ENCODE data around the gene IQGAP2.

IQGAP2 gene

DNA sequence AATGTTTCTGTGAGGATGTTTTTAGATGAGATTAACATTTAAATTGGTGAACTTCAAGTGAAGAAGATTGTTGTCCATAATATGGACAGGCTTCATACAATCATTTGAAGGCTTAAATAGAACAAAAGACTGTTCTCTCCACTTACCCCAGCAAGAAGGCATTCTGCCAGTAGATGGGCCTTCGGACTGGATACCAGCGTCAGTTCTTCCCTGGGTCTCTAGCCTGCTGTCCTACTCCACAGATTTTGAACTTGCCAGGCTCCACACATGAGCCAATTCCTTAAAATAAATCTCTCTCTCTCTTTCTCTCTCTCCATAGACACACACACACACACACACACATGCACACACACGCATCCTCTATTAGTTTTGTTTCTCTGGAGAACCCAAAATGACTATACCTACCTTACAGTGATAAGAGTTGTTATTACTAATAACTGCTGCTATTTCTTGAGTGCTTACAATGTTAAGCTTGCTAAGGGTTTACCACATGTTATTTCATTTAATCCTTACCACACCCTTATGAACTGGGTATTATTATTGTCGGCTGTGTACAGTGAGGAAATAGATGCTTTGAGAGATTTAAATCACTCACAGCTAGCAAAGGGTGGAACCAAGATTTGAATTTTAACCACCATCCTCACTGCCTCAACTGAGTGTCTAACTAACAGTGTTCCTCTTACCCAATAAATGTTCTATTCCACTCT, 19.8 kb upstream of the IQGAP2 start:
- no peak for DNase-seq (ENCODE audit: low spot score)

DNA sequence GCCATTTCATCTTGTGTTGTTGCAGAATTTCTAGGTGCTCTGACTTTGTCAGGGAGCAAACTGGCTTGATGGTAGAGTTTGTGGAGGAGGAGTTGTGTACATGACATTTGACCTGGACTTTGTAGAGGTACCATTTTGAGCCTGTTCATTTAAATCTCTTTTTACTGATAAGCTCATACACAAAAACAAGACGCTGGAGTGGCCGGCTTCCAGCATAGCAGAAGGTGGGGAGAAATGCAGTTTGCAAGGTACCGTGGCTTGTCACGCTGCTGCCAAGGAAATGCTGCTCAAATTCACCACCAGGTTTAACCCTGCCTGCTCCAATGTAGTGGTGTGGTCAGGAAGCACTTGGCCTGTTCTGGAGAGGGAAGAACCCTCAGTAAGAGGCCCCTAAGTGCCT, 18.9 kb upstream of the IQGAP2 start:
- DNase-seq (ENCODE audit: low spot score): no peak

DNA sequence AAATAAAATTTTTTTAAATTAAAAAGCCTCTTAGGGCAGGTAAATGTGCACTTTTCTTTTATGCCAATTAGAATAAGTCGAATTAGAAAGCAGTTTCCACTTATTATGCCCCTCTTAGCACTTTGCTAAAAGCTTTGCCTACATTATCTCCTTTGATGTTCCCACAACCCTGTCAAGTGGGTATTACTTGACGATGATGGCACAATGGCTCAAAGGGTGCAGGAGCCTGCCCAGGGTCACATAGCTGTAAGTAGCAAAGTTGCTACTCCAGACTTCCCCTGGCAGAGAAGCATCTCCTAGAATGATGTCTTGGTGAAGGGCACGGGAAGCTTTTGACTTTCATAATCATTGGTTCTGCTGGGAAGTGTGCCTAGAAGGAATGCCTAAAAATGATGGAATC, 18.4 kb upstream of the IQGAP2 start:
- DNase-seq (ENCODE audit: low spot score): no peak

DNA sequence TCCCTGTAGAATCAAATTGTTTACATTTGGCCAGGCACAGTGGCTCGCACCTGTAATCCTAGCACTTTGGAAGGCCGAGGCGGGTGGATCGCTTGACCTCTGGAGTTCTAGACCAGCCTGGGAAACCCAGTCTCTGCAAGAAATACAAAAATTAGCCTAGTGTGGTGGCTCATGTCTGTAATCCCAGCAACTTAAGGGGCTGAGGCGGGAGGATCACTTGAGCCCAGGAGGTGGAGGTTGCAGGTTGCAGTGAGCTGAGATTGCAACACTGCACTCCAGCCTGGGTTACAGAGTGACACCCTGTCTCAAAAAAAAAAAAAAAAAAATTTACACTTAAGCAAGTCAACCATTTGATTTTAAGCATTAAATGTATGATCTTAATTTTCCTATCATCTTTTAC, 17.5 kb upstream of the IQGAP2 start:
- DNase-seq (ENCODE audit: low spot score): no peak

DNA sequence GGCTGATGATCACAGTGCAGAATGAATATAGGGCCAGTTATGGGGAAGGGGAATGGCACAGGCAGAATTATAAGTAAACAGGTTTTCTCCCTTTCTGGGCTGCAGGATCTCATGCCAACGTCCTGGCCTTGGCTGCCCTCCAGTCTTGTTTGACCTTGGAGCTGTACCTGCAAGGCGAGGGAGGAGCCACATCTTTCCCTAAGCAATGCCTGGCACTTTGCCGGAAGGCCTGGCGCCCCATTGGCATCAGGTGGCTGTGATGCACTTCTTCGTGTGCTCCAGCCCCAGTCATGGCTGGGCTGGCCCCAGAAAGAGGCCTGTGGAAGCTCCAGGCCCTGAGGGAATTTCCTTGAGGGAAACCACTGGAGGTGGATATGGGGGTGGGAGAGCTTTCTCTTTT, 16.7 kb upstream of the IQGAP2 start:
- no peak for DNase-seq (ENCODE audit: low spot score)

DNA sequence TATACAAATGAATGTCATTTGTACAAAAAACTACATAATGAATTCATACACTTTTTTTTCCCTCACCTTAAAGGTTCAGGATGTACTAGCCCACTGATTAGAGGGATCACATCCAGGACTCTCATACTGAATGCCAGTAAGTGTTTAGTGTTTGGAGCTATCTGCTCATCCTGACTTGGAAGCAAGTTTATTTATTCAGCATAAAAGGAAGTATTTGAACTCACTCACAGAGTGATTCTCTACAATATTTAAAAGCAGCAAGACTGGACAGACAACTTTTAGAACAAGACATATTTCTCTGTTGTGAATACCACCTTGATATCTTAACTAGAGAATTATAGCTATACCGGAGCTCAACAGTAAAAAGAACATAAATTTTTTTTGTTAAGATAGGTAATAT, 14.8 kb upstream of the IQGAP2 start:
- no peak for DNase-seq (ENCODE audit: low spot score)

DNA sequence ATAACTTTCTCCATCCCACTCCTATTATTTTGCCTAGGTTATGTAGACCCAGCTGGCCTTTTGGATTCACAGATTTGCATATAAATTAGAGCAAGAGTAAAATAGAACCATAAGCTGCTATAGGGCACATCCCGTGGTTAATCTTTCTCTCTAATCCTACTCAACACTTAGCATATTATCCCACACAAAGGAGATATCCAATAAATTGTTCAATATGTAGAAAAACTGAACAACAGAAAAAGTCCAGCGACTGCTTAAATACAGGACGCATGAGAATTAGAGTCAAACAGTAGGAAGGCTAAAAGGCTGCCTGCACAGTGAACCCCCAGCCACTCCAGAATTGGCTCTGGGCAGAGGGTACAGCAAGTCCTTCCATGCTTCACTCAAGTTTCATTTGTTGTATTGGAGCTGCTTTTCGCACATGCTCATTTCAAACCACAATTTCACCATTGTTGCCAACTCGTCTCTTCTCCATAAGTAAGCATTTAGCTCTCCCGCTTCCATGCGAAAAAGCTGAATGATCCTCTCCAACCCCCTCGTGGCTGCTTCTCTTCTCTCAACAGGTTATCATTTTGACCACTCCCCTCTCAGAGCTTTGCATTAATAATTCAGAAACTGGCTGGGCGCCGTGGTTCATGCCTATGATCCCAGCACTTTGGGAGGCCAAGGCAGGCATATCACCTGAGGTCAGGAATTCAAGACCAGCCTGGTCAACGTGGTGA, 14.1 kb upstream of the IQGAP2 start:
- DNase-seq (ENCODE audit: low spot score): no peak

DNA sequence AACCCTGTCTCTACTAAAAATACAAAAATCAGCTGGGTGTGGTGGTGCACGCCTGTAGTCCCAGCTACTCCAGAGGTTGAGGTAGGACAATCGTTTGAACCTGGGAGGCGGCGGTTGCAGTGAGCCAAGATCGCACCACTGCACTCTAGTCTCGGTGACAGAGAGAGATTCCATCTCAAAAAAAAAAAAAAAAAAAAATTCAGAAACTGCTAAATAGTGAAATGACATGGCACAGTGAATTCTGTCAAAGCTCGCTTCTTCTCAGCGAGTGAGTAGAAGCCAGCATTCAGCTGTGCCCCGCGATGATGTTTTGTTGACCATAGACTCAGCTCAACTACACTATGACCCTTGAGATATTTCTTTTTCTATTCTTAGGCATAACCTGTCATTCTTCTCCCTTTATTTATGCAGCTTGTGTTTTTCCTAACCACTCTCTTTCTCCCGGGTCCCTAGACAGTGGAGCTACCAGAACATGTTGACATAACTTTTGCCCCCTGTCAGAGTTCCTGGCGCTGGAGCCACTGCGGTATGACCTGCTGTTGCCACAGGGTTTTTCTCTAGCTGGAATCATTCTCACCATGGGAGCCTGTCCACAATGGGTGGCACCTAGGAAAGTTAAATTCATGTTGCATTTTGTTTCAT, 13.5 kb upstream of the IQGAP2 start:
- peak; percentile 44 for DNase-seq (ENCODE audit: low spot score)

DNA sequence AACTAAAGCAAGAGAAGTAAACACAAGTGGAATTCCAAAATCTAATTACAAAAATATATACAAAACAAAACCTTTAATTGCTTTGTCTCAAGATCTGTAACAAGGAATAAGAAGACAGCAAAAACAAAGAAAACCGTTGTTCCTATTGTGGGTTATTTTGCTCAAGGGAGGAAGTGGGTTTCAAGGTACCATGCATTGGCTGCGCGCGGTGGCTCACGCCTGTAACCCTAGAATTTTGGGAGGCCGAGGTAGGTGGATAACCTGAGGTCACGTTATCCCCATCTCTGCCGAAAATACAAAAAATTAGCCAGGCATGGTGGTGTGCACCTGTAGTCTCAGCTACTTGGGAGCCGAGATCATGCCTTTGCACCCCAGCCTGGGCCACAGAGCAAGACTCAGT, 12.1 kb upstream of the IQGAP2 start:
- no peak for DNase-seq (ENCODE audit: low spot score)

DNA sequence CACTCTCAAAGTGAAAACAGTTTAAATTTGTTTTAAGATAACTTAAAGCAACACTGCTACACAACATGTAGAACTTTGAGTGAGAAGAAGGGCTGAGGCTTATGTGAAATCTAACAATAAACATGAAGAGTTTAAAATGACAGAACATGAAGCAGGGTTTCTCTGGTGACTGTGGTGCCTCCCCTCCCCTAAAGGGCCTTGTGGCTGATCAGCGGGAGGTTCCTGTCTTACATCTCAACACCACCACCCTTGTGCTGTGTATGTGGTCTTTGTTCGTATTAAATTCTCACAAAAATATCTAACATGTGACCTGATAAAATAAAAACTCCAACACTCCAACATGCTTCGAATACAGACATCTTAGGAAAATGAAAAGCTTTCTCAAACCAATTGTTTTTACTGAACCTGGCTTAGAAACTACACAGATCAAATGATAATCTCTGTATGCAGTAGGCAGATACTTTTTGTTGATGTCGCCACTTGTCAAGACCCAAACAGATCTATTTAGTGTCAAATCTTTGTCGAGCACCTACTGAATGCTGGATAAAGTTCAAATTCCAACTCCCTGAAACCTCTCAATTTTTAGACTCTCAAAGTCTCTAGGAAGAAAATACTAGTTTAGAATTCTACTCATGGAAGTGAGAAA, 9.9 kb upstream of the IQGAP2 start:
- DNase-seq (ENCODE audit: low spot score): no peak

DNA sequence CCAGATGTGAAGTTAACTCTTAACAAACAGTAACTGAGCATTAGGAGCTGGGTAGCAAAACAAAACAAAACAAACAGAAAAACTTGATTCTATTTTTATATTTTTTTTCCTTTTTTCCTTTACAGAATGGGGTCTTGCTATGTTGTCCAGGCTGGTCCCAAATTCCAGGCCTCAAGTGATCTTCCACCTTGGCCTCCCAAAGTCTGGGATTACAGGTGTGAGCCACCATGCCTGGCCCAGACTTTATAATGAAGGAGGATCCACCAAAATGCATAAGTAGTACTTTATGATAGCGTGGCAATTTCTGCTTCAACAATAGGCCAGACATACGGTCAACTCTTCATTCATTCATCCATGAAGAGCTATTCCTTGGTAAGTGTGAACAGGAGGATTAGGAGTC, 5.9 kb upstream of the IQGAP2 start:
- DNase-seq (ENCODE audit: low spot score): no peak

DNA sequence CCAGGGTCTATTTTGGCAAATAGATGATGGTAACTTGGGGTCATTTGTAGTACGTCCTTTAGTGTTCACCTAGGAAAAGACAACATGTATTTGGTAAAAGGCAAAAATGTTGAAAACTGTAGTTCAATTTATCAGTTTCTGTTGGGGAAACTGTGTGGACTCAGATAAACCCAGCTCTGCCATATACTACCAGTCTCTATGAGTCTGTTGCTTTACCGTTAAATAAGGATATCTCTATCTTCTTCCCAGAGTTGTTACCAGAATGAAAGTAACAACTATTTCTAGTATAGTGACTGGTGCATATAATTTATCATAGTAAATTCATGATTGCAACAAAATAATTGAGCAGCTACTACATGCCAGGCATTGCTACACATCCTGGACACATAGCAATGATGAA, 3.8 kb upstream of the IQGAP2 start:
- DNase-seq (ENCODE audit: low spot score): no peak

DNA sequence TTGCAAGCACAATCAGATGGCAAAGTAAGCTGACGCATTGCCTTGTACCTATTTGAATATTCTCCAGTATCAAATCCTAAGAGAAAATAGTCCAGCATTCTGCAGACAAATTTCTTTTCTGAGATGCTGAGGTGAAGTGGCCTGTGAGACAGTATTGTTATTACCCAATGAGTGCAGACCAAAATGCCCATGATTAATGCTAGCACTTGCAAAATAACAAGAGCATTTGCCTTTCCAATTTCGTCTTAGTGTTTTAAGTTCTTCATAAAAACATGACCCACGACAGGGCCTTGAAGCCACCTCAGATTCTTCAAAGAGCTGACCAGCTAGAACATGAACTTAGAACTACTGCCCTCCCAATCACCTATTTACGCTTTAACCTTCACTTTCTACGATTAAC, 2.6 kb upstream of the IQGAP2 start:
- no peak for DNase-seq (ENCODE audit: low spot score)

DNA sequence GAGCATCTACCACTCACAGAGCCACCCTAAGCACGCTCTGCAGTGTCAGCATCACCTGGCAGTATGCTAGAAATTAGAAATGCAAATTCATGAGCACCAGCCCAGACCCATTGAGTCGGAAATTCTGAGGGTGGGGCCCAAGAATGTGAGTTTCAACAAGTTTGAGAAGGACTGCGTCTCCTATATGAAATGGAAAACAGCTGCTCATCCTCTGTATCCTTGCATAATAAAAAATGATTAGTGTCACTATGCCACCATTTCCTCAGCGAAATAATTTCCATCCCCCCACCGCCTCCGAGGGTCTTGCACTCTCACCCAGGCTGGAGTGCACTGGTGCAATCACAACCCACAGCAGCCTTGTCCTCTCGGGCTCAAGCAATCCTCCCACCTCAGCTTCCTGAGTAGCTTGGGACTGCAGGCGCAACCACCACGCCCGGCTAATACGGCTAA, 1.3 kb upstream of the IQGAP2 start:
- DNase-seq (ENCODE audit: low spot score): no peak

DNA sequence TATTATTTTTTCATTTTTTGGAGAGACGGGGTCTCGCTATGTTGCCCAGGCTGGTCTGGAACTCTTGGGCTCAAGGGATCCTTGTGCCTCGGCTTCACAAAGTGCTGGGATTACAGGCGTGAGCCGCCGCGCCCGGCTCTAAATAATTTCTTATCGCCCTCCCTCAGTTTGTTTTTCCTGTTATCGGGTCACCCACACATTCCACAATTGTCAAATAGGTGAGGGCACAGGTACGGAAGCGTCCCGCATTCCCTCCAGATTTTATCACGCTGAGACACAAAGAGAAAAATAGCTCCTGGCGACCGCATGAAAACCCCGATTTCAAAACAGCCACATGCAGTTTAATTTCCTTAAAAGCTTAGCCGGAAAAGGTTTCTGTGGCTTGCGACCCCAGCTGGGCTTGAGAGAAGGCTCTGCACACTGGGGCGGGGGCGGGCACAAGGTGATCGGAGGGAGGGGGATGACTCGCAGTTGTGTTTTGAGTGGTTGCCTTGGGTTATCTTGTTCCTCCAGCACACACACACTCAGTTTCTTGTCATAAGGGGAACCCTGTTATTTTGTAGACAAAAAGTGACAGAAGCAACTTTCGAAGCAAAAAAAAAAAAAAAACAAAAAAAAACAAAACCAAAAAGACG, 717 bp upstream of the IQGAP2 start:
- DNase-seq (ENCODE audit: low spot score): peak; percentile 72

DNA sequence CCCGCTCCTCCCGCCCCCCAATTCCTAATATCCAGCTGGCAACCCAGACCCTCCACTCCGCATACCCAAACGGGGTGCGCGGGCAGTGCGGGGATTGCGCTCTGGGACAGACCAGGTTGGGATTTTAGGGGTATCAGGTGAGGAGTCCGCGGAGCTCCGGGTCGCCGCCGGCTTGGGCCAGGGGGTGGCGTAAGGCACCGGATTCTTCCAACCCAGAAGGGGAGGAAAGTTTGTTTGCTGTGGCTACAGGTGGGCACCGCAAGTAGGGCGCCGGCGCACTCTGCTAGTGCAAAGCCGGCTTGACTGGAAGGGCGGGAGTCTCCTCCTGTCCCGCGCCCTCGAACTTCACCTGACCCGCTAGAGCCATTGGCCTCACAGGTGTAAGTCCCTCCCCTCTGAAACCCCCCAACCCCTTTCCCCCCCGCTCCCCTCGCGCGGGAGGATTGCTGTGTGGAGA, 709 bp downstream of the IQGAP2 start:
- DNase-seq (ENCODE audit: low spot score): peak; percentile 42

DNA sequence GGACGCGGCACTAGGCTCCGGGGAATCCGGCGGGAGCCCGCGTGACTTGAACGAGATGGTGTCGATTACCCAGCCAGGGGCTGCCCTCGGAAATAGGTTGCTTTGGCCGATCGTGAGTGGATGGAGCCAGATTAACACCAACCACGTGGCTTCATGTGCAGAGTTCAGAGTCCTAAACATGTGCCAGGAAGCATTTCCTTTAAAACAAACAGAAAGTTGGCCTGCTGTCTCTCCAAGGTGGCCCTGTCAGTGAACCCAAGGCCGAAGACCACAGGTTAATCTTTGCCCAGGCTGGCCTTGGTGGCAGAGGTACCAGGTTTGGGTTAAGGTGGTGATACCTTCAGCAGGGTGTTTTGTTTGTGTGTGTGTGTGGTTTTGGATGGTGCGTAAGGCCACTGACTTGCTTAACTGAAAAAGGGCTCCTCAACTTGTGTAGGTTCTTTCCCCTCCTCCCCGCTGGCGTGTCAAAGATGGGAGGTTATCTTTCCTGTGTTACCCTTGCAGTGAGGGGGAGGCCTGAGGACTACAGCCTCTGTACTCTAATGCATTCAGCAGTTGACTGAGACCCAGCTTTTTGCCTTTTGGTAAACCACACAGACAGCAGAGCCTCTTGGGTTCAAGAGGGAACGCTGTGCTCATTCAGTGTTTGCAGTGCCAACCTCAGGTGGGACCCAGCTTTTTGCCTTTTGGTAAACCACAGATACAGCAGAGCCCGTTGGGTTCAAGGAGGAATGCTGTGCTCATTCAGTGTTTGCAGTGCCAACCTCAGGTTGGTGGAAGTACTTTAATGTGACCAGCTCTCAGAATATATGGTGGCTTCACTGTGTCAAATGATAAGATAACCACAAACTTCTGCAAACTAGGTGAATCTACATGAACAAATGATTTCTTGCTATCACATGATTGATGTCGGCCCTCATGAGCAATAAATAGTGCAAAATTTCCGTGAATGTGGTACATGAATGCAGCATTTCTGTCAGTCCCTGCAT, 1.4 kb downstream of the IQGAP2 start:
- peak; percentile 64 for DNase-seq (ENCODE audit: low spot score)

DNA sequence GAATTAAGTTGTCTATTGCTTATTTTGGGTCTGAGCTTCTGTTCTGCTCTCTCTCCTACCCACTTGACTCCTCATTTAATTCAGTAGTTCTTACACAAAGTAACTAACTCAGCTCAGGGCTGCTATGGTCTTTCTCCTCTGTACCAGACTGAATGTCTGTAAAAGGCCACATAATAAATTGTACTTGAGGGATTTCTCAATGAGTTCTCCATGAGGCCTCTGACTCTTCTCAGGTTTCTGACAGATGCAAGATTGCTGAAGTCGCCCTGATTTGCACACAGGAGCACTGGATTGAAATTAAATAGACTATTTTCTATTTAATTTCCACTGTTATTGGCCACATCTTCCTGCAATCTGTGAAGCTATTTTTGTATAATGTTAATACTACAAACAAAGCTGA, 2.9 kb downstream of the IQGAP2 start:
- no peak for DNase-seq (ENCODE audit: low spot score)

DNA sequence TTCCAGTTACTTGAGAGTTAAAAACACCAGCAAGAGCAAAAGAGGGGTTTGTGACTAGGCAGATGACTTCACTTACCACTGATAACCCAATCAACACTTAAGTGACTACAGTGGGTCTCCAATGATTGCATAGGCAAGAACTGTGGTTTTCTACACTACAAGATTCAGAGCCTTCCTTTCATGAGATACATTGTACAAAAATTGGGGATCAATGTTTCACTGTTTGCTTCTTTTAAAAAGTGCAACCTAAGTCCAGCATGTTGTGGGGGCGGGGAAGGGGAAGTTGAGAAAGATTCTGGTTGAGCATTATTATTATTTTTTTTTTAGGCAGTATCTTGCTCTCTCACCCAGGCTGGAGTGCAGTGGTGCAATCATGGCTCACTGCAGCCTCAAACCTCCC, 3.6 kb downstream of the IQGAP2 start:
- DNase-seq (ENCODE audit: low spot score): no peak

DNA sequence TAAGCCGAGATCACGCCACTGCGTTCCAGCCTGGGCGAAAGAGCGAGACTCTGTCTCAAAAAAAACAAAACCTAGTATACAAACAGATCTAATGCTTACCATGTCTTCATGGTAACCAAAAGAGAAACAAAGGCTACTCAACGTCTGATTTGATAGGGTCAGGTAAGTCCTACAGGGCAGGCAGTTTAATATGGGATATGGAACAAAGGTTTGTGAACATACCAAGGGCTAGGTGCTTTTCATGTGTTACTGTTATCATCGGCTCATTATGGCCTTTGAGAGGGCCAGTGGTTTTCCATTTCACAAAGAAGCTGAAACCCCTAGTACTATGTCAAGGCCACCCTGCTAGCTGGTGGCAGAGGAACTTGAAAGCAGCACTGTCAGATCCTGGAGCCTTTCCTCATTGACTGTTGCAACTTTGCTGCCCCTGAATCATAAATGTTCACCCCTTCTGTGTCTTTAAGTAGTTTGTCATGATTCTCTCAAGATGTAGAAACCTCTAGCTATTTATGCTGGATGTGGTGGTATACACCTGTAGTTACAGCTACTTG, 5.1 kb downstream of the IQGAP2 start:
- no peak for DNase-seq (ENCODE audit: low spot score)

DNA sequence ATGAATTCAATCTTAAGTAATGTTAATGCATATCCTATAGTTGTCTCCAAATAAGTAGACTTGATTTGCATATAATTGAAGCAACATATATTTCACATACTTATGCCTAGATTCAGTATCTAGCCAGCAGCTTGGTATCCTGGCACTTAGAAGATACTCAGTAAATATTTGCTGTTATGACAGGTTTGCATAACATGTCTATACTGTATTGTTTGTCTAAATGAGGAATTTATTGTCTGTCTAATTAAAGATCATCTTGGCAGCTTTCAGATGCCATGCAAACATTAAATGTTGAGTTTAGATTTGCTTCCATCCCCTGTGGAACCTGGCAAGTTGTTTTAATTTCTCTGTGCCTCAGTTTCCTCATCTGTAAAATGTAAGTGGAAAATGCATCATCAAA, 9.4 kb downstream of the IQGAP2 start:
- no peak for DNase-seq (ENCODE audit: low spot score)

Data from HuH-7 (cell line).